ENCODE measurements around the gene WNT16.
"Not testable (repeated sequence)": the region's sequence is repeated elsewhere in the genome, so short reads cannot be mapped to it uniquely, and the experiment has no call there.

- TF ChIP-seq CTCF (IDR thresholded peaks at IDR 0.05; ENCODE audit: low read depth, low read length, poor library complexity, severe bottlenecking); EZH2phosphoT487 (IDR thresholded peaks at IDR 0.05; ENCODE audit: borderline replicate concordance, low read length): not testable (repeated sequence)
These were observed 38.9 kb upstream of the WNT16 start for GRCh38 chr7:121289930-121290329.
